Thyroid gland (tissue), 4 donors: ENCODE results near the gene DKK3.

ENCODE experiments used
- CTCF ChIP-seq, 6 experiments: fragments of 200-600 bp in 3 of 6; fragments of 450-650 bp in 3 of 6; sonication (generic) in 3 of 6; IDR thresholded peaks; one replicate each; pipeline ENCODE4 v1.5.1; 2016 to 2019; ENCODE audit warnings: antibody characterized with exemption in 6 of 6, mild to moderate bottlenecking in 2 of 6, inconsistent platforms in 1 of 6, moderate library complexity in 1 of 6
- POLR2A ChIP-seq, 2 donors: fragments of 450-650 bp; IDR thresholded peaks; one replicate each; pipeline ENCODE4 v1.6.1; 2017; ENCODE audit warnings: antibody characterized with exemption in 2 of 2, mild to moderate bottlenecking in 2 of 2, moderate library complexity in 1 of 2

DNA sequence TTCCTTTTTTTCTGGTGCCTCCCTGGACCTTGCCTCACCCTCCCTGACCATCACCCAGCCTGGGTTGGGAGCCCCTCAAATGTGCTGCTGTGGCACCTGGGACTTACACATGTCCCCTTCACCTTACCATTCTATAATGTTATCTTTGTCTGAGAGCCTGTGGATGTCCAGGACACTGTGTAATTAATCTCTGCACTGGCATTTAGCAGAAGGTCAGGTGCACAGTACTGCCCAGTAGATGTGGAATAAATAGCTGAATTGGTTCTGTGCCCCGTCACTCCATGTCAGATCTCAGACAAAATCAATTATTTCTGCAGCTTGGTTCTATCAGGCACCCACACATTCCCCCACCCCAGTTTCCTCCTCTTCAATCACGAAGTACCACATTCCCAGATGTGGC lies 19.9 kb upstream of the DKK3 start:
- TF ChIP-seq CTCF (IDR thresholded peaks at IDR 0.05) (no peak), POLR2A (IDR thresholded peaks at IDR 0.05) (no peak)
